ENCODE results near the gene UCN. TPM values are rescaled to one million over a fixed set of nuclear protein-coding genes. Genes with fewer than 3 reads are reported as not detected.
A peak's percentile ranks its signal among the peaks of the same experiment; 100 is the strongest.
"Not testable (repeated sequence)": the region's sequence is repeated elsewhere in the genome, so short reads cannot be mapped to it uniquely, and the experiment has no call there.

UCN gene
- total and polyA plus RNA-seq, 12 donors: 0.51 to 4.1 (median 1.5) TPM; not detected in 1

- H3K4me1 ChIP-seq: peaks cover 0 to 43% (median 15%) of the 10 kb centered on the region in 9 donors
- no peaks in the 10 kb centered on the region for H3K36me3 ChIP-seq
- H3K27me3 ChIP-seq: peaks cover 0 to 39% (median under 1%) of the 10 kb centered on the region in 7 donors
- DNase-seq (peak in 1 of 2 donors; percentile 46), ATAC-seq (peak; percentile 77 to 94 (median 90))
- WGBS, 2 donors: 13 to 28% methylated on average over 11 of the region's 11 CpGs
- peak overlapping the region; percentile 53 to 87 (median 76) for H3K27ac ChIP-seq
- H3K9me3 ChIP-seq: no peaks in the 10 kb centered on the region
- TF ChIP-seq CTCF (IDR thresholded peaks at IDR 0.05): no peak
- intact Hi-C loops (cut with DNase I): no loop called here
- no peak overlapping the region for H3K4me3 ChIP-seq
These were observed 36.5 kb downstream of the UCN start for GRCh38 chr2:27271631-27272340.

- Histone ChIP-seq H3K36me3 (no peaks in the 10 kb centered on the region), H3K27me3 (peaks cover 0 to 48% (median 4%) of the 10 kb centered on the region in 7 donors), H3K4me3 (no peak overlapping the region), H3K4me1 (peaks cover 0 to 44% (median 15%) of the 10 kb centered on the region in 9 donors), H3K9me3 (no peaks in the 10 kb centered on the region), H3K27ac (peak overlapping the region; percentile 53 to 87 (median 76))
- no peak for TF ChIP-seq CTCF (IDR thresholded peaks at IDR 0.05)
- ATAC-seq: no peak
- DNase-seq: no peak
- 48 to 56% methylated on average over 2 of the region's 2 CpGs for WGBS, 2 donors
- intact Hi-C loops (cut with DNase I): no loop called here
These were observed 37.6 kb downstream of the UCN start for GRCh38 chr2:27270670-27271069.

GRCh38 chr2:27270131-27270530, 38.1 kb downstream of the UCN start:
- ATAC-seq (no peak), DNase-seq (no peak)
- Histone ChIP-seq H3K4me1 (peaks cover 2 to 49% (median 20%) of the 10 kb centered on the region in 9 donors), H3K9me3 (no peaks in the 10 kb centered on the region), H3K36me3 (no peaks in the 10 kb centered on the region), H3K4me3 (no peak overlapping the region), H3K27me3 (peaks cover 0 to 53% (median 6%) of the 10 kb centered on the region in 7 donors), H3K27ac (peak overlapping the region in 2 of 10 donors; percentile 80 to 87)
- intact Hi-C loops (cut with DNase I): no loop called here
- WGBS, 2 donors: 72 to 82% methylated on average over 3 of the region's 3 CpGs
- no peak for TF ChIP-seq CTCF (IDR thresholded peaks at IDR 0.05)

- not testable (repeated sequence) for H3K4me3 ChIP-seq, ATAC-seq, H3K36me3 ChIP-seq, DNase-seq, H3K27ac ChIP-seq, H3K9me3 ChIP-seq
- peaks cover 4 to 54% (median 36%) of the 10 kb centered on the region in 9 donors for H3K4me1 ChIP-seq
- H3K27me3 ChIP-seq: peaks cover 0 to 72% (median 21%) of the 10 kb centered on the region in 7 donors
- 85% methylated on average over 13 of the region's 13 CpGs for WGBS, 2 donors
- intact Hi-C loops (cut with DNase I): loop anchor here in 1 of 10 donors (10.0 kb wide), 1 partner anchor 313 kb away; no protein-coding TSS in a partner anchor
These were observed 39.9 kb downstream of the UCN start for GRCh38 chr2:27268296-27268695.

GRCh38 chr2:27265536-27265870, 42.7 kb downstream of the UCN start:
- ATAC-seq (no peak), DNase-seq (no peak)
- peak overlapping the region in 6 of 10 donors; percentile 0 to 77 (median 48) for H3K27ac ChIP-seq
- no peaks in the 10 kb centered on the region for H3K9me3 ChIP-seq
- no peaks in the 10 kb centered on the region for H3K36me3 ChIP-seq
- no peak for TF ChIP-seq CTCF (IDR thresholded peaks at IDR 0.05)
- peaks cover 0 to 48% (median 37%) of the 10 kb centered on the region in 9 donors for H3K4me1 ChIP-seq
- H3K27me3 ChIP-seq: peaks cover 0 to 97% (median 47%) of the 10 kb centered on the region in 7 donors
- intact Hi-C loops (cut with DNase I): loop anchor here in 1 of 10 donors (10.0 kb wide), 1 partner anchor 311 kb away; no protein-coding TSS in a partner anchor
- H3K4me3 ChIP-seq: no peak overlapping the region

All from heart right ventricle (tissue), 16 donors.